Spleen (tissue), 11 donors: ENCODE results near the gene CYP3A4. TPM values are rescaled to one million over a fixed set of nuclear protein-coding genes. Genes with fewer than 3 reads are reported as not detected.

Experiments used
- DNase-seq: peaks from one replicate; pipeline ENCODE4 v3.0.0-alpha.2; 2020
- H3K27ac ChIP-seq, 8 donors: fragments of 200-600 bp; sonication (generic) in 7 of 8; 1 replicate in 4 of 8; 2 replicates in 4 of 8; pipeline versions ENCODE4 v1.5.0 to v1.8.0; 2016 to 2021; ENCODE audit warnings: inconsistent platforms in 4 of 8, mild to moderate bottlenecking in 4 of 8, moderate library complexity in 1 of 8
- H3K27me3 ChIP-seq, 7 donors: fragments of 200-600 bp; sonication (generic) in 6 of 7; replicated peaks in 1 of 7; 1 replicate in 4 of 7; 2 replicates in 3 of 7; pipeline versions ENCODE4 v1.5.0 to v1.8.0; 2016 to 2021; ENCODE audit warnings: inconsistent platforms in 3 of 7, mild to moderate bottlenecking in 1 of 7
- H3K36me3 ChIP-seq, 6 donors: fragments of 200-600 bp; sonication (generic) in 5 of 6; 1 replicate in 4 of 6; 2 replicates in 2 of 6; pipeline versions ENCODE4 v1.5.0 to v1.8.0; 2016 to 2021; ENCODE audit warnings: inconsistent platforms in 2 of 6
- H3K4me1 ChIP-seq, 6 donors: fragments of 200-600 bp; sonication (generic) in 5 of 6; 1 replicate in 3 of 6; 2 replicates in 3 of 6; pipeline versions ENCODE4 v1.5.0 to v1.8.0; 2016 to 2021; ENCODE audit warnings: inconsistent platforms in 3 of 6
- H3K4me3 ChIP-seq, 8 donors: fragments of 200-600 bp; sonication (generic) in 7 of 8; 1 replicate in 4 of 8; 2 replicates in 4 of 8; pipeline versions ENCODE4 v1.5.0 to v1.8.0; 2016 to 2021; ENCODE audit warnings: inconsistent platforms in 4 of 8, mild to moderate bottlenecking in 4 of 8, moderate library complexity in 2 of 8
- H3K9me3 ChIP-seq, 8 donors: fragments of 200-600 bp; sonication (generic) in 7 of 8; 1 replicate in 4 of 8; 2 replicates in 4 of 8; pipeline versions ENCODE4 v1.5.0 to v1.8.0; 2016 to 2021; ENCODE audit warnings: inconsistent platforms in 4 of 8
- POLR2A ChIP-seq, 3 donors: fragments of 450-650 bp; IDR thresholded peaks; one replicate each; pipeline ENCODE4 v1.5.1; 2017; ENCODE audit warnings: antibody characterized with exemption in 3 of 3, mild to moderate bottlenecking in 1 of 3
- POLR2AphosphoS5 ChIP-seq, 3 donors: sonication (generic); formaldehyde crosslinking; IDR thresholded peaks; one replicate each; pipeline ENCODE4 v1.5.1; 2017; ENCODE audit warnings: antibody characterized with exemption in 3 of 3
- whole genome bisulfite sequencing, 5 donors: extraction: QIAGEN DNeasy Blood & Tissue Kit in 3 of 5; methylation state at CpG; one replicate each; pipeline versions ENCODE4 v1.1.5 to v1.1.7; 2013 to 2018; 5-methylcytosine and 5-hydroxymethylcytosine counted together
- intact Hi-C: fragments of 100-400 bp; cut with DNase I; formaldehyde crosslinking; loops from one replicate; pipeline ENCODE4 v1.15.0; 2023; ENCODE audit warnings: low total_unique reads
- polyA plus RNA-seq, 3 donors: library from polyadenylated mRNA; stranded (reverse); fragments of 200-250 nt; gene quantifications; one replicate each; pipeline ENCODE4 v1.2.1, GENCODE V29; 2013
- total RNA-seq, 7 donors: library from RNA; depleted of rRNA in 3 of 7; stranded (reverse); fragments of >200 nt in 3 of 7; fragmentation: NEBNext Ultra II Directional in 4 of 7; extraction: Animal tissue kit (Norgen Biotek cat#: 25700) in 4 of 7; gene quantifications; one replicate each; pipeline versions ENCODE4 v1.1.0 to v1.2.1, GENCODE V29; 2016 to 2021
- TF ChIP-seq, protein P1 (sequence below), 11 experiments: fragments of 200-600 bp in 7 of 11; fragments of 450-650 bp in 4 of 11; sonication (generic) in 4 of 11; IDR thresholded peaks in 8 of 11; conservative IDR thresholded peaks in 3 of 11; 1 replicate in 7 of 11; 2 replicates in 4 of 11; pipeline versions ENCODE4 v1.4.0 to v1.8.0; 2016 to 2021; ENCODE audit warnings: antibody characterized with exemption in 11 of 11, inconsistent platforms in 4 of 11, mild to moderate bottlenecking in 1 of 11
- donor health status: healthy with polysubstance abuse.
- donor health status: DM: no; HTN: no; CAD: no; lungs with moderate emphysema.
- donor health status: DM: no; HTN: no; CAD: no.
- donor health status: Bipolar disorder and iron deficiency.
- donor health status: healthy.
- donor health status: DM: no; HTN: no; CAD: no.
- donor health status: DM: yes; HTN: yes; CAD: no.

Gene CYP3A4
- total and polyA plus RNA-seq, 10 donors: not detected

DNA sequence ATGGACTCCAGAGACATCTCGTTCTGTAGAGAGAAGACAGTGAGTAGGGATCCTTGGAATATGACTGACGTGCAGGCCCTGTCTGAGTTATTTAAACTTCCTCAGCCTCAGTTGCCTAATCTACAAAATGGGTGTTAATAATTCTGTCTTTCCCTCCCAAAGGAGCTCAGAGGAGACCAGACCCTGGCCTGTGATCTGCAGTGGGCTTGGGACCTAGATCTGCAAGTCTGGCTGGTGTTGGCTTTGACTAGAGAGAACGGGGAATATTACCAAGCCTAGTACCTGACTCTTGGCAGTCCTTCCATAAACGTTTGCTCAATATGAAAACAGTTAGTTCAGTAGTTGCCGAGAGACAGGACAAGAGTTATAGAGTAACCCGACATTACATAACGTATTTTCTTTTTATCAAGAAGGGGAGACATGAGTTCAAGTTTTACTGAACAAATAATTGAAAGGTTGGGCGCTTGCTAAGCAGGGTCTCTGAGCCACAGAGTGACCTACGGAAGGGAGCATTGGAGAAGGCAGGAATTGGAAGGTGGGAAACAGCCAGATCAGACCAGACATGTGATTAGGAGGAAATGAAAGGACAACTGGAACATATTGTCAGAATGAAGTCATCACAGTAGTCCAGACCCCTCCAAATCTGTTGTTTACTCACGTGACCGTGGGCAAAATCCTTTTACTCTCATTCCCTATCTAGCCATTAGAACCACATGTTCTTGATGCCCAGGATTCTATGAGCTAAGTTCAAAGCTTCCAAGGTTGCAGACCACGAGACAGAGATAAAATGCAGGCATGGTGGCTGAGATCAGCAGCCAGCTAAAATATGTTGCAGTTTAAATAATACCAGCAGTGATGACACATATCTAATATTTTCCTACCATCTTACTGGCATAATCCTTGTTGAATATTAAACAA is 10.9 kb upstream of the CYP3A4 start:
- Histone ChIP-seq H3K27ac (no peak overlapping the region), H3K27me3 (peaks cover 0 to 19% (median 0%) of the 10 kb centered on the region in 7 donors), H3K36me3 (no peaks in the 10 kb centered on the region), H3K4me1 (no peaks in the 10 kb centered on the region), H3K9me3 (peaks cover 0 to 8% (median 0%) of the 10 kb centered on the region in 8 donors), H3K4me3 (no peak overlapping the region)
- TF ChIP-seq POLR2A (IDR thresholded peaks at IDR 0.05) (no peak), POLR2AphosphoS5 (IDR thresholded peaks at IDR 0.05) (no peak)
- TF ChIP-seq, protein P1, sequence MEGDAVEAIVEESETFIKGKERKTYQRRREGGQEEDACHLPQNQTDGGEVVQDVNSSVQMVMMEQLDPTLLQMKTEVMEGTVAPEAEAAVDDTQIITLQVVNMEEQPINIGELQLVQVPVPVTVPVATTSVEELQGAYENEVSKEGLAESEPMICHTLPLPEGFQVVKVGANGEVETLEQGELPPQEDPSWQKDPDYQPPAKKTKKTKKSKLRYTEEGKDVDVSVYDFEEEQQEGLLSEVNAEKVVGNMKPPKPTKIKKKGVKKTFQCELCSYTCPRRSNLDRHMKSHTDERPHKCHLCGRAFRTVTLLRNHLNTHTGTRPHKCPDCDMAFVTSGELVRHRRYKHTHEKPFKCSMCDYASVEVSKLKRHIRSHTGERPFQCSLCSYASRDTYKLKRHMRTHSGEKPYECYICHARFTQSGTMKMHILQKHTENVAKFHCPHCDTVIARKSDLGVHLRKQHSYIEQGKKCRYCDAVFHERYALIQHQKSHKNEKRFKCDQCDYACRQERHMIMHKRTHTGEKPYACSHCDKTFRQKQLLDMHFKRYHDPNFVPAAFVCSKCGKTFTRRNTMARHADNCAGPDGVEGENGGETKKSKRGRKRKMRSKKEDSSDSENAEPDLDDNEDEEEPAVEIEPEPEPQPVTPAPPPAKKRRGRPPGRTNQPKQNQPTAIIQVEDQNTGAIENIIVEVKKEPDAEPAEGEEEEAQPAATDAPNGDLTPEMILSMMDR (IDR thresholded peaks at IDR 0.05 in 8 of 11, conservative IDR thresholded peaks at IDR 0.05 in 3 of 11): no peak
- 80 to 88% (median 82%) methylated on average over 12 of the region's 12 CpGs for WGBS, 5 donors
- no peak for DNase-seq
- intact Hi-C loops: no loop called here

DNA sequence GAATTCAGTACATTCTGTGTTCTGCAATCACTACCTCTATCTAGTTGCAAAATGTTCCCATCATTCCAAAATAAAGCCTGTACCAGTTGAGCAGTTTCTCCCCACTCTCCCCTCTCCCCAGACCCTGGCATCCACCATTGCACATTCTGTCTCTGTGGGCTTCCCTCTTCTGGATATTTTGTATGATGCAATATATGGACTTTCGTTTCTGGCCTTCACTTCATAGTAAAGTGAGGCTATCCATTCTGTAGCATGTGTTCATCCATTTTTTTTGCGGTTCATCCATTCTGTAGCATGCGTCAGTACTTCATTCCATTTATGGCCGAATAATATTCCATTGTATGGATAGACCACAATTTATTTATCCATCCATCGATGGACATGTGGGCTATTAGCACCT is 9.5 kb upstream of the CYP3A4 start:
- Histone ChIP-seq H3K4me3 (no peak overlapping the region), H3K27me3 (peaks cover 0 to 19% (median 0%) of the 10 kb centered on the region in 7 donors), H3K36me3 (no peaks in the 10 kb centered on the region), H3K9me3 (peaks cover 0 to 8% (median 0%) of the 10 kb centered on the region in 8 donors), H3K4me1 (no peaks in the 10 kb centered on the region), H3K27ac (no peak overlapping the region)
- TF ChIP-seq, protein P1 (IDR thresholded peaks at IDR 0.05 in 8 of 11, conservative IDR thresholded peaks at IDR 0.05 in 3 of 11): no peak
- TF ChIP-seq POLR2A (IDR thresholded peaks at IDR 0.05) (no peak), POLR2AphosphoS5 (IDR thresholded peaks at IDR 0.05) (no peak)
- WGBS, 5 donors: 87 to 94% (median 92%) methylated on average over 5 of the region's 5 CpGs
- no peak for DNase-seq
- intact Hi-C loops: no loop called here

DNA sequence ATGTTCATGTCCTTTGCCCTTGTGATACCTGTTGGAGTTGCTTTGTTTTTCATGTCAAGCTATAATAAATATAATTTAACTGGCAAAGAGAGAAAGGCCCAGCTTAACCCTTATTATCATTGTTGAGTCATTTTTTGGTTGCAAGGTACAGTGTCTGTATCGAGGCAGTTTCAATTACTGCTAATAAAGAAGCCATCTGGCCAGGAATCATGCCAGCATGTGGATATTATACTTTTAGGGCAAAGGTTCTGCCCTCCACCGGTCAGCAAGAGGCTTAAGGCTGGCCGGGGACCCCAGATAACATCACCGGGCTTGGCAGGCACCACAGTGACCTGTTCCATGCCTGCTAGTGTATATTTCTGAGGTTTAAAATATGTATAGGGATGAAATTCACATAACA is 9.0 kb upstream of the CYP3A4 start:
- no peak overlapping the region for H3K27ac ChIP-seq

More for the DNA sequence above, 9.0 kb upstream of the CYP3A4 start:
- intact Hi-C loops: no loop called here
- H3K4me3 ChIP-seq: no peak overlapping the region
- no peaks in the 10 kb centered on the region for H3K36me3 ChIP-seq
- TF ChIP-seq POLR2AphosphoS5 (IDR thresholded peaks at IDR 0.05): no peak
- no peak for TF ChIP-seq POLR2A (IDR thresholded peaks at IDR 0.05)
- TF ChIP-seq, protein P1 (IDR thresholded peaks at IDR 0.05 in 8 of 11, conservative IDR thresholded peaks at IDR 0.05 in 3 of 11): no peak
- peaks cover 0 to 8% (median 0%) of the 10 kb centered on the region in 8 donors for H3K9me3 ChIP-seq
- WGBS, 5 donors: 78 to 86% (median 85%) methylated on average over 4 of the region's 4 CpGs
- peaks cover 0 to 19% (median 0%) of the 10 kb centered on the region in 7 donors for H3K27me3 ChIP-seq
- H3K4me1 ChIP-seq: no peaks in the 10 kb centered on the region
- no peak for DNase-seq
